NCI-H1092 treated with DMSO at 0.1 percent for 48 hours (cell line): ENCODE data around the gene TBXT.

Experiments
- DNase-seq: peaks from one replicate; lab custom pipeline; 2025; lab: John Stamatoyannopoulos, UW

TBXT gene

GRCh38 chr6:166112580-166112979 lies 55.1 kb downstream of the TBXT start:
- no peak for DNase-seq

DNA sequence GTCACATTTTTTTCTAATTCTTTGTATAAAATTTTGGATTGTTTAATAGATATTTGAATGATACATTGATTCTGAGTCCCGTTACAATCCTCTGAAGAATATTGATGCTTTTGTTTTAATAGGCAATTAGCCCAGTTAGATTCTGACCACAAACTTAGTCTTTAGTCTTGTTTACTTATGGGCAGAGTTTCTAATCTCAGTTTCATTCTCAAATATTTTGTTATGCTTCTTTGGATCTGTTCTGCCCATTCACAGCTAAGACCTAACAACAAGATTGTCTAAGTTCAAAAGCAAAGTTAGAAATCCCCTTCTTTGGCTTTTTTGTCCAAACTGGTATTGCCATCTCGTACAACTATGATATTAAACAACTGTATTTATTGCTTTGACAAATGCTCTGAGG lies 58.0 kb downstream of the TBXT start:
- no peak for DNase-seq
